GM19238 (cell line): Measurements from ENCODE around the gene TMX4.
"Not testable (repeated sequence)": the region's sequence is repeated elsewhere in the genome, so short reads cannot be mapped to it uniquely, and the experiment has no call there.

Experiments used
- DNase-seq: peaks from one replicate; pipeline ENCODE4 v3.0.0; 2011; ENCODE audit warnings: low spot score; ENCODE audit not compliant: insufficient read length

Gene TMX4

GRCh38 chr20:7974785-7975435, 44.7 kb downstream of the TMX4 start:
- DNase-seq: no peak

GRCh38 chr20:7971536-7972280, 47.9 kb downstream of the TMX4 start:
- no peak for DNase-seq

GRCh38 chr20:7967199-7967844, 52.2 kb downstream of the TMX4 start:
- DNase-seq: no peak

GRCh38 chr20:7966176-7966575, 53.4 kb downstream of the TMX4 start:
- no peak for DNase-seq

- DNase-seq: no peak
Observed at GRCh38 chr20:7959484-7959883, 60.1 kb downstream of the TMX4 start.

- DNase-seq: not testable (repeated sequence)
Observed at GRCh38 chr20:7956561-7956960, 63.0 kb downstream of the TMX4 start.

GRCh38 chr20:7950387-7950786, 69.2 kb downstream of the TMX4 start:
- DNase-seq: no peak

GRCh38 chr20:7943891-7944290, 75.7 kb downstream of the TMX4 start:
- no peak for DNase-seq

- DNase-seq: no peak
Observed at GRCh38 chr20:7940341-7940740, 79.2 kb downstream of the TMX4 start, which contains the start of gene HAO1. Gene HAO1, minus strand, starts transcription at chr20:7940458. Its CDS starts 36 bp downstream, at chr20:7940422.

GRCh38 chr20:7939663-7940062, 79.9 kb downstream of the TMX4 start:
- DNase-seq: no peak

- no peak for DNase-seq
Observed at GRCh38 chr20:7938058-7938457, 81.5 kb downstream of the TMX4 start.

- no peak for DNase-seq
Observed at GRCh38 chr20:7937328-7937727, 82.2 kb downstream of the TMX4 start.

GRCh38 chr20:7935027-7935551, 84.5 kb downstream of the TMX4 start:
- DNase-seq: no peak

GRCh38 chr20:7933346-7933745, 86.2 kb downstream of the TMX4 start:
- DNase-seq: no peak

- no peak for DNase-seq
Observed at GRCh38 chr20:7930343-7930742, 89.2 kb downstream of the TMX4 start.
